Body of pancreas (tissue), 4 donors: Measurements from ENCODE around the gene DRGX.

ENCODE experiments used
- POLR2A ChIP-seq, 3 donors: fragments of 450-650 bp; IDR thresholded peaks; one replicate each; pipeline ENCODE4 v1.6.1; 2016; ENCODE audit warnings: antibody characterized with exemption in 3 of 3, mild to moderate bottlenecking in 2 of 3
- TF ChIP-seq, protein P1 (sequence below), 7 experiments: fragments of 450-650 bp in 4 of 7; fragments of 200-600 bp in 3 of 7; sonication (generic) in 3 of 7; IDR thresholded peaks; one replicate each; pipeline ENCODE4 v1.5.1; 2016 to 2019; ENCODE audit warnings: antibody characterized with exemption in 7 of 7

DNA sequence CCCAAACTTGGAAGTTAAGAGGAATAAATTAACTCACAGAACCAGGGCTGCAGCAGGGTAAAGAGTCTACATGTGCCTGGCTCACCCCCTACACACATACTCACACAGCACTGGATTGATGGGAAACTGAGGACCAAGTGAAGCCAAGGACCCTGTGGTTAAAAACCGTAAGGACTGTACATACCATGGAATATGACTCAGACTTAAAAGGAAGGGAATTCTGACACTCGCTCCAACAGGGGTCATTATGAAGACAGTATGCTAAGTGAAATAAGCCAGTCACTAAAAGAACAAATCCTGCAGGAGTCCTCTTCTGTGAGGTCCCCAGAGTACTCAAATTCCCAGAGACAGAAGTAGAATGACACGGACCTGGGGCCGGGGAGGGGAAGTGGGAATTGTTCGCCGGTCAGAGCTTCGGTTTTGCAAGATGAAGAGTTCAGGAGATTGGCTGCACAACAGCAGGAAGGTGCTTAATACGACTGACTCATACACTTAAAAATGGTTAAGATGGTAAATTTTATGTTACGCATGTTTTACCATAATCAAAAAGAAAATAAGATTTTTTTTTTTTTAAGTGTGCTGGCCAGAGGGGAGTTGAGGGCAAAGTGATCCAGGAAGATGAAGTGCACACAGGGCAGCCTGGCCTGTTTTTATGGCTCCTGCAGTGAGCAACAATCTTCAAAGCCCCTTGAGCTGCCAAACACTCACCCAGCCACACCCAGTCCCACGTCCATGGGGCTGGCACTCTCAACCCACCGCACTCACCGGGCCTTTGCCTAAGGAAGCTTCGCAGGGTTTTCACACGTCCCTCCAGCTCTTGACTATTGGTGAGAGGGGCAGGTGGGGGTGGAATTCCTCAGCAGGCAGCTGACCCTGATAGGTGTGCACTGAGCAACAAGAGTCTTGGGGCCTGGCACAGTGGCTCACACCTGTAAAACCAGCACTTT is 26.4 kb downstream of the DRGX start:
- TF ChIP-seq POLR2A (IDR thresholded peaks at IDR 0.05) = no peak
- TF ChIP-seq, protein P1, sequence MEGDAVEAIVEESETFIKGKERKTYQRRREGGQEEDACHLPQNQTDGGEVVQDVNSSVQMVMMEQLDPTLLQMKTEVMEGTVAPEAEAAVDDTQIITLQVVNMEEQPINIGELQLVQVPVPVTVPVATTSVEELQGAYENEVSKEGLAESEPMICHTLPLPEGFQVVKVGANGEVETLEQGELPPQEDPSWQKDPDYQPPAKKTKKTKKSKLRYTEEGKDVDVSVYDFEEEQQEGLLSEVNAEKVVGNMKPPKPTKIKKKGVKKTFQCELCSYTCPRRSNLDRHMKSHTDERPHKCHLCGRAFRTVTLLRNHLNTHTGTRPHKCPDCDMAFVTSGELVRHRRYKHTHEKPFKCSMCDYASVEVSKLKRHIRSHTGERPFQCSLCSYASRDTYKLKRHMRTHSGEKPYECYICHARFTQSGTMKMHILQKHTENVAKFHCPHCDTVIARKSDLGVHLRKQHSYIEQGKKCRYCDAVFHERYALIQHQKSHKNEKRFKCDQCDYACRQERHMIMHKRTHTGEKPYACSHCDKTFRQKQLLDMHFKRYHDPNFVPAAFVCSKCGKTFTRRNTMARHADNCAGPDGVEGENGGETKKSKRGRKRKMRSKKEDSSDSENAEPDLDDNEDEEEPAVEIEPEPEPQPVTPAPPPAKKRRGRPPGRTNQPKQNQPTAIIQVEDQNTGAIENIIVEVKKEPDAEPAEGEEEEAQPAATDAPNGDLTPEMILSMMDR (IDR thresholded peaks at IDR 0.05) = no peak
